HG03558 (cell line): ENCODE measurements around the gene ARID1B.

Experiments used
- ATAC-seq: cut with Tn5 transposase; IDR thresholded peaks from one replicate; pipeline ENCODE4 v1.9.1; 2021; ENCODE audit warnings: moderate number of reproducible peaks; ENCODE audit not compliant: unreplicated experiment; ENCODE audit errors: extremely low read depth

The ARID1B gene

GRCh38 chr6:157184202-157185015, 407.2 kb downstream of the ARID1B start:
- ATAC-seq: no peak

- no peak for ATAC-seq
Observed at GRCh38 chr6:157185171-157185570, 408.0 kb downstream of the ARID1B start.

- no peak for ATAC-seq
Observed at GRCh38 chr6:157185986-157186385, 408.8 kb downstream of the ARID1B start.

GRCh38 chr6:157186785-157187181, 409.6 kb downstream of the ARID1B start:
- no peak for ATAC-seq

GRCh38 chr6:157187182-157188083, 410.3 kb downstream of the ARID1B start:
- no peak for ATAC-seq

GRCh38 chr6:157188213-157188612, 411.0 kb downstream of the ARID1B start:
- ATAC-seq: no peak

- ATAC-seq: no peak
Observed at GRCh38 chr6:157193443-157193996, 416.3 kb downstream of the ARID1B start.

GRCh38 chr6:157194110-157194509, 416.9 kb downstream of the ARID1B start:
- ATAC-seq: no peak

GRCh38 chr6:157194643-157195042, 417.5 kb downstream of the ARID1B start:
- no peak for ATAC-seq

GRCh38 chr6:157196391-157196790, 419.2 kb downstream of the ARID1B start:
- no peak for ATAC-seq

- no peak for ATAC-seq
Observed at GRCh38 chr6:157198425-157199279, 421.5 kb downstream of the ARID1B start.

- no peak for ATAC-seq
Observed at GRCh38 chr6:157200117-157200516, 422.9 kb downstream of the ARID1B start.

- no peak for ATAC-seq
Observed at GRCh38 chr6:157200611-157201010, 423.4 kb downstream of the ARID1B start.

GRCh38 chr6:157201083-157201482, 423.9 kb downstream of the ARID1B start:
- ATAC-seq: no peak

GRCh38 chr6:157203312-157203744, 426.1 kb downstream of the ARID1B start:
- peak; percentile 95 for ATAC-seq

GRCh38 chr6:157203764-157204163, 426.6 kb downstream of the ARID1B start:
- no peak for ATAC-seq

- ATAC-seq: no peak
Observed at GRCh38 chr6:157205473-157206358, 428.5 kb downstream of the ARID1B start.

GRCh38 chr6:157206359-157206815, 429.2 kb downstream of the ARID1B start:
- no peak for ATAC-seq

GRCh38 chr6:157207521-157208076, 430.4 kb downstream of the ARID1B start:
- no peak for ATAC-seq
